OCI-LY1 (cell line): Measurements from ENCODE around the gene SYT1.

ENCODE experiments used
- H2AFZ ChIP-seq: fragments of 200-600 bp; sonication (generic), shearing (Covaris generic); 2 replicates; pipeline ENCODE4 v1.6.0; 2014; ENCODE audit warnings: antibody characterized with exemption, mild to moderate bottlenecking, low read length
- H3F3A ChIP-seq: fragments of 200-600 bp; sonication (generic), shearing (Covaris generic); 2 replicates; pipeline ENCODE4 v1.6.0; 2014; ENCODE audit warnings: mild to moderate bottlenecking, antibody characterized with exemption, low read length, moderate library complexity; ENCODE audit not compliant: insufficient read depth
- H3K27ac ChIP-seq: fragments of 200-600 bp; sonication (generic); 2 replicates; pipeline ENCODE4 v1.5.1; 2014; ENCODE audit warnings: low read length, mixed run types, mild to moderate bottlenecking, low read depth; ENCODE audit not compliant: poor library complexity, severe bottlenecking
- H3K27me3 ChIP-seq: fragments of 200-600 bp; sonication (generic); 2 replicates; pipeline ENCODE4 v1.6.0; 2014; ENCODE audit warnings: antibody characterized with exemption, mild to moderate bottlenecking, low read length, moderate library complexity; ENCODE audit not compliant: insufficient read depth
- H3K36me3 ChIP-seq: fragments of 200-600 bp; sonication (generic); 2 replicates; pipeline ENCODE4 v1.6.1; 2014; ENCODE audit warnings: mild to moderate bottlenecking, antibody characterized with exemption, low read length, moderate library complexity, mixed read lengths; ENCODE audit not compliant: insufficient read depth
- H3K4me1 ChIP-seq: fragments of 200-600 bp; sonication (generic); 2 replicates; pipeline ENCODE4 v1.5.1; 2014; ENCODE audit warnings: mild to moderate bottlenecking, low read length, moderate library complexity; ENCODE audit not compliant: insufficient read depth, severe bottlenecking
- H3K4me2 ChIP-seq: fragments of 200-600 bp; sonication (generic), shearing (Covaris generic); 2 replicates; pipeline ENCODE4 v1.6.1; 2014; ENCODE audit warnings: low read length
- H3K4me3 ChIP-seq: fragments of 200-600 bp; sonication (generic); 2 replicates; pipeline ENCODE4 v1.5.1; 2014; ENCODE audit warnings: low read length, low read depth, mild to moderate bottlenecking, mixed read lengths; ENCODE audit not compliant: poor library complexity, severe bottlenecking
- H3K79me2 ChIP-seq: fragments of 200-600 bp; shearing (Covaris generic); 2 replicates; pipeline ENCODE4 v1.6.1; 2016; ENCODE audit warnings: mixed run types, low read length, mixed read lengths; ENCODE audit not compliant: insufficient read depth
- H3K9ac ChIP-seq: fragments of 200-600 bp; sonication (generic), shearing (Covaris generic); 2 replicates; pipeline ENCODE4 v1.6.1; 2014; ENCODE audit warnings: mild to moderate bottlenecking, low read length, mixed read lengths
- H3K9me2 ChIP-seq: fragments of 200-600 bp; sonication (generic), shearing (Covaris generic); 2 replicates; pipeline ENCODE4 v1.6.1; 2014; ENCODE audit warnings: low read depth, mild to moderate bottlenecking, low read length, mixed read lengths
- H3K9me3 ChIP-seq: fragments of 200-600 bp; shearing (Covaris generic); 2 replicates; pipeline ENCODE4 v1.6.1; 2014; ENCODE audit warnings: low read length, mixed read lengths
- H4K20me1 ChIP-seq: fragments of 200-600 bp; sonication (generic), shearing (Covaris generic); 2 replicates; pipeline ENCODE4 v1.6.0; 2016; ENCODE audit warnings: mild to moderate bottlenecking, low read length; ENCODE audit not compliant: insufficient read depth
- EZH2 ChIP-seq: fragments of 200-600 bp; sonication (generic), shearing (Covaris generic); IDR thresholded peaks from 2 replicates; pipeline ENCODE4 v1.8.0; 2017; ENCODE audit warnings: borderline replicate concordance, mixed run types, mild to moderate bottlenecking, antibody characterized with exemption, low read length, moderate library complexity, mixed read lengths
- TF ChIP-seq, protein P1 (sequence below): fragments of 200-600 bp; sonication (generic), shearing (Covaris generic); IDR thresholded peaks from 2 replicates; pipeline ENCODE4 v1.5.1; 2017; ENCODE audit warnings: mild to moderate bottlenecking, antibody characterized with exemption, low read length, moderate library complexity, mixed read lengths

Gene SYT1

DNA sequence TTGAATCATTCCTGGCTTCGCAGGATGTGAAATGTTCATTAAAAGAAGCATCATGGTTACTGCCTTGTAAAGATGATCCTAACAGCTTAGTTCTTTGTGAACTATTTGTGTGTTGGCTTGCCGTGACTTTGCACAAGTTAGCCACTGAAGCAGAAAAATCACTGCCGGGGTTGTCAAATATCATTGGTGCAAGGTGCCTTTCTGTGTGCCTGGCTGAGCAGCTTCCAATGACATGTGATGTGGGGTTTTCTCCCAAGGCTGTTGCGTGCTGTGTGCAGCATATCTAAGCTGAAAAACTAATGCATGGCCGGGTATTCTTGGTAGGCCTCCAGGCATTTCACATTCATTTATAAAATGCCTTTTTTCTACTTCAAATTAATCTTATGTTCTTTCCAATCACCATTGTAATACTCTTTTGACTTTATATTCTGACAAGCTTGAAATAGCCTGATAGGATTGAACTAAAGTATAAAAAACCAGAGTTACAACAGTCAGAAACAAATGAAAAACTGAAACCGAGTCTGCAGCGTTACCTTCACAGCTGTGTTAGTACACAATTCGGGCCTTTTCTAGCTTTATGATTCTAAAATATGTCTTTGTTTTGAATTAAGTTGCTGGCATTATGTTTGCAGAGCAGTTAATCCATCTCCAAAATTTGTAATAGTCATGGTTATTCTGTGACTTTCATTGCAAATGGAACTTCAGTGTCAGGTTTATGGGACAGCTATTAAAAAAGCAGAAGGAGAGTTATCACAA is 222.1 kb downstream of the SYT1 start:
- no peaks in the 10 kb centered on the region for H3F3A ChIP-seq
- H3K4me1 ChIP-seq, result no peaks in the 10 kb centered on the region
- no peaks in the 10 kb centered on the region for H3K27me3 ChIP-seq
- no peaks in the 10 kb centered on the region for H3K36me3 ChIP-seq
- no peaks in the 10 kb centered on the region for H3K9me2 ChIP-seq
- TF ChIP-seq EZH2, result no peak
- TF ChIP-seq, protein P1, sequence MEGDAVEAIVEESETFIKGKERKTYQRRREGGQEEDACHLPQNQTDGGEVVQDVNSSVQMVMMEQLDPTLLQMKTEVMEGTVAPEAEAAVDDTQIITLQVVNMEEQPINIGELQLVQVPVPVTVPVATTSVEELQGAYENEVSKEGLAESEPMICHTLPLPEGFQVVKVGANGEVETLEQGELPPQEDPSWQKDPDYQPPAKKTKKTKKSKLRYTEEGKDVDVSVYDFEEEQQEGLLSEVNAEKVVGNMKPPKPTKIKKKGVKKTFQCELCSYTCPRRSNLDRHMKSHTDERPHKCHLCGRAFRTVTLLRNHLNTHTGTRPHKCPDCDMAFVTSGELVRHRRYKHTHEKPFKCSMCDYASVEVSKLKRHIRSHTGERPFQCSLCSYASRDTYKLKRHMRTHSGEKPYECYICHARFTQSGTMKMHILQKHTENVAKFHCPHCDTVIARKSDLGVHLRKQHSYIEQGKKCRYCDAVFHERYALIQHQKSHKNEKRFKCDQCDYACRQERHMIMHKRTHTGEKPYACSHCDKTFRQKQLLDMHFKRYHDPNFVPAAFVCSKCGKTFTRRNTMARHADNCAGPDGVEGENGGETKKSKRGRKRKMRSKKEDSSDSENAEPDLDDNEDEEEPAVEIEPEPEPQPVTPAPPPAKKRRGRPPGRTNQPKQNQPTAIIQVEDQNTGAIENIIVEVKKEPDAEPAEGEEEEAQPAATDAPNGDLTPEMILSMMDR, result no peak
- no peak overlapping the region for H3K4me3 ChIP-seq
- H3K27ac ChIP-seq, result no peak overlapping the region
- H3K79me2 ChIP-seq, result no peaks in the 10 kb centered on the region
- H3K9me3 ChIP-seq, result no peaks in the 10 kb centered on the region
- no peaks in the 10 kb centered on the region for H4K20me1 ChIP-seq
- no peak overlapping the region for H3K9ac ChIP-seq
- no peak overlapping the region for H2AFZ ChIP-seq
- no peak overlapping the region; the same call in 1 of the 2 replicates for H3K4me2 ChIP-seq

DNA sequence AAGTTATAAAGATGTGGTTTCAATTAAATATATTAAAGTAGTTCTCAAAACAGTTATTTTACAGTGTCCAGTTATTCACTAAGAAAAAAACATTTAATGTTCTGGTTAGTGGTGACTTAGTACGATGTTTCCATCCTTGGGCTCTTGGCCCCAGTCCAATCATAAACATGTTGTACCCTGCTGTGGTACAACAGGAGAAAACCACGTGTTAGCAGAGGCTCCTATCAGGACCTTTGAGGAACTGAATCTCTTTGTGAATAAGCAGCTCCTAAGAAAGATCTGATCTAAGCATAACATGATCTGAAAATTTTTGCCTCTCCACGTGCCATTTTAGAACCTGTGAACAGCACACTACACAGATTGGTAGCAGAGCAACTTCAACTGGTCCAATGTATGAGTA is 234.0 kb downstream of the SYT1 start:
- Histone ChIP-seq H3K27me3 (no peaks in the 10 kb centered on the region), H3K36me3 (no peaks in the 10 kb centered on the region), H3K79me2 (no peaks in the 10 kb centered on the region), H2AFZ (no peak overlapping the region), H3K4me2 (no peak overlapping the region), H3K4me3 (no peak overlapping the region), H3K9ac (no peak overlapping the region), H3K9me2 (no peaks in the 10 kb centered on the region), H4K20me1 (no peaks in the 10 kb centered on the region), H3F3A (no peaks in the 10 kb centered on the region), H3K9me3 (no peaks in the 10 kb centered on the region), H3K27ac (no peak overlapping the region), H3K4me1 (no peaks in the 10 kb centered on the region)
- TF ChIP-seq EZH2, result no peak
- TF ChIP-seq, protein P1, result no peak

GRCh38 chr12:79108962-79109361 is 244.4 kb downstream of the SYT1 start:
- Histone ChIP-seq H3K27ac (no peak overlapping the region), H3K9me2 (no peaks in the 10 kb centered on the region), H3K36me3 (no peaks in the 10 kb centered on the region), H3K4me3 (no peak overlapping the region), H2AFZ (no peak overlapping the region), H3K79me2 (no peaks in the 10 kb centered on the region), H3K27me3 (no peaks in the 10 kb centered on the region), H3K4me2 (no peak overlapping the region), H3K9me3 (no peaks in the 10 kb centered on the region), H3K4me1 (no peaks in the 10 kb centered on the region), H3F3A (no peaks in the 10 kb centered on the region), H4K20me1 (no peaks in the 10 kb centered on the region), H3K9ac (no peak overlapping the region)
- no peak for TF ChIP-seq EZH2
- TF ChIP-seq, protein P1, result no peak
